ENCODE measurements around the gene MINAR2. TPM values are rescaled to one million over a fixed set of nuclear protein-coding genes. Genes with fewer than 3 reads are reported as not detected.

MINAR2 gene
- total and polyA plus RNA-seq, 2 donors (not counting 1 experiment from before 2014, with no cell fraction given) = not detected

DNA sequence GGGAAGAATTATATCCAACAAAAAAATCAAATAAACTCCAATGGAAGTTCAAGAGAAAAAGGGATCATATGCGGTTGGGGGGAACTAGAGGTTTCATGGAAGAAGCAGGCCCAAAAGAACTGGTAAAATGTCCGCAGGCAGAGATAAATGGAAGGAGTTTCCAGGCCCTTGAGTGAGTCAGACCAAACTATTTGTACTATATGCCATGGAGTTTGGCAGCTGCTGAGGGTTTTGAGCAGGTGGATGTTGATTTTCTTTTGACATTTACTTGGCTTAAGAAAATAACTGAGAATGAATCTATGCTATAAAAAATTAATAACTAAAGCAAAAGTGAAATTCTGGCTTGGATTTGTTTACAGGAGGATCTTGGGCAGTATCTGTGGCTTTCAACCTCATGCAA lies 33.7 kb downstream of the MINAR2 start:
- ChIA-PET POLR2A (no interaction called here), CTCF (interaction anchor here (1.2 kb wide), 1 partner anchor 10 kb away, joined by 4 read pairs; no protein-coding TSS in a partner anchor)
- intact Hi-C loops (cut with micrococcal nuclease) = no loop called here

GRCh38 chr5:129803403-129803802 lies 55.5 kb downstream of the MINAR2 start:
- H3K9me3 ChIP-seq (ENCODE audit: control extremely low read depth in 1 of 3, control insufficient read depth in 2 of 3, insufficient read depth in 1 of 3, low read length in 2 of 3) = peaks cover 0 to 8% (median 2%) of the 10 kb centered on the region in 3 donors
- Mint-ChIP-seq H3K27me3 (no peaks in the 10 kb centered on the region), H3K27ac (no peak overlapping the region), H3K4me1 (no peaks in the 10 kb centered on the region), H3K9me3 (ENCODE audit: insufficient read depth) (peaks cover 4% of the 10 kb centered on the region), H3K4me3 (no peak overlapping the region)
- H2AFZ ChIP-seq (ENCODE audit: insufficient read depth, low read depth, low read length, poor library complexity, severe bottlenecking) = no peak overlapping the region
- CTCF ChIA-PET = no interaction called here
- no peaks in the 10 kb centered on the region for H3K27me3 ChIP-seq (replicated peaks in 1 of 4; ENCODE audit: control extremely low read depth in 1 of 4, control insufficient read depth in 3 of 4, insufficient read depth in 4 of 4, low read length in 3 of 4)
- no peaks in the 10 kb centered on the region for H4K20me1 ChIP-seq (ENCODE audit: control insufficient read depth, insufficient read depth, low read length, poor library complexity, severe bottlenecking)
- H3K4me2 ChIP-seq (replicated peaks; ENCODE audit: low read depth, low read length, poor library complexity, severe bottlenecking) = no peak overlapping the region
- TF ChIP-seq EZH2 (IDR thresholded peaks at IDR 0.05; ENCODE audit: borderline replicate concordance, insufficient read depth, low read depth, low read length, poor library complexity, severe bottlenecking) (no peak), CTCF (IDR thresholded peaks at IDR 0.05) (no peak)
- WGBS (ENCODE audit: insufficient coverage) = 93% methylated on average over 4 of the region's 5 CpGs
- intact Hi-C loops (cut with micrococcal nuclease) = no loop called here
- no peak overlapping the region for H3K27ac ChIP-seq (ENCODE audit: low read length in 2 of 2)
- no peak overlapping the region for H3K9ac ChIP-seq (ENCODE audit: low read length)
- H3K4me3 ChIP-seq (ENCODE audit: control extremely low read depth in 1 of 5, extremely low read depth in 1 of 5, insufficient read depth in 1 of 5, low read depth in 2 of 5, low read length in 4 of 5) = no peak overlapping the region
- DNase-seq = no peak
- H3K79me2 ChIP-seq (ENCODE audit: control insufficient read depth, insufficient read depth, low read length) = no peaks in the 10 kb centered on the region
- POLR2A ChIA-PET = no interaction called here
- no peak for ATAC-seq (ENCODE audit: low read depth)
- H3K4me1 ChIP-seq (ENCODE audit: control insufficient read depth in 2 of 2, insufficient read depth in 2 of 2, low read length in 2 of 2) = no peaks in the 10 kb centered on the region
- no peaks in the 10 kb centered on the region for H3K36me3 ChIP-seq (replicated peaks in 1 of 2; ENCODE audit: control extremely low read depth in 1 of 2, control insufficient read depth in 1 of 2, extremely low read depth in 1 of 2, insufficient read depth in 2 of 2, low read length in 1 of 2)

More for the DNA sequence above, 33.7 kb downstream of the MINAR2 start:
- no peaks in the 10 kb centered on the region for H3K79me2 ChIP-seq (ENCODE audit: control insufficient read depth, insufficient read depth, low read length)
- H3K4me1 ChIP-seq (ENCODE audit: control insufficient read depth in 2 of 2, insufficient read depth in 2 of 2, low read length in 2 of 2) = no peaks in the 10 kb centered on the region
- no peaks in the 10 kb centered on the region for H3K36me3 ChIP-seq (replicated peaks in 1 of 2; ENCODE audit: control extremely low read depth in 1 of 2, control insufficient read depth in 1 of 2, extremely low read depth in 1 of 2, insufficient read depth in 2 of 2, low read length in 1 of 2)
- TF ChIP-seq EZH2 (IDR thresholded peaks at IDR 0.05; ENCODE audit: borderline replicate concordance, insufficient read depth, low read depth, low read length, poor library complexity, severe bottlenecking) (no peak), CTCF (IDR thresholded peaks at IDR 0.05) (no peak)
- H3K9ac ChIP-seq (ENCODE audit: low read length) = no peak overlapping the region
- H3K9me3 ChIP-seq (ENCODE audit: control extremely low read depth in 1 of 3, control insufficient read depth in 2 of 3, insufficient read depth in 1 of 3, low read length in 2 of 3) = no peaks in the 10 kb centered on the region
- Mint-ChIP-seq H3K9me3 (ENCODE audit: insufficient read depth) (no peaks in the 10 kb centered on the region), H3K27me3 (no peaks in the 10 kb centered on the region), H3K4me3 (no peak overlapping the region), H3K27ac (no peak overlapping the region), H3K4me1 (no peaks in the 10 kb centered on the region)
- H3K27ac ChIP-seq (ENCODE audit: low read length in 2 of 2) = no peak overlapping the region
- no peak overlapping the region for H2AFZ ChIP-seq (ENCODE audit: insufficient read depth, low read depth, low read length, poor library complexity, severe bottlenecking)
- 92% methylated on average over 2 of the region's 2 CpGs for WGBS (ENCODE audit: insufficient coverage)
- DNase-seq (no peak), ATAC-seq (ENCODE audit: low read depth) (no peak)
- H4K20me1 ChIP-seq (ENCODE audit: control insufficient read depth, insufficient read depth, low read length, poor library complexity, severe bottlenecking) = no peaks in the 10 kb centered on the region
- H3K4me3 ChIP-seq (ENCODE audit: control extremely low read depth in 1 of 5, extremely low read depth in 1 of 5, insufficient read depth in 1 of 5, low read depth in 2 of 5, low read length in 4 of 5) = no peak overlapping the region
- no peaks in the 10 kb centered on the region for H3K27me3 ChIP-seq (replicated peaks in 1 of 4; ENCODE audit: control extremely low read depth in 1 of 4, control insufficient read depth in 3 of 4, insufficient read depth in 4 of 4, low read length in 3 of 4)
- H3K4me2 ChIP-seq (replicated peaks; ENCODE audit: low read depth, low read length, poor library complexity, severe bottlenecking) = no peak overlapping the region
